ENCODE measurements around the gene DOCK8.
"Not testable (repeated sequence)": the region's sequence is repeated elsewhere in the genome, so short reads cannot be mapped to it uniquely, and the experiment has no call there.

The DOCK8 gene

DNA sequence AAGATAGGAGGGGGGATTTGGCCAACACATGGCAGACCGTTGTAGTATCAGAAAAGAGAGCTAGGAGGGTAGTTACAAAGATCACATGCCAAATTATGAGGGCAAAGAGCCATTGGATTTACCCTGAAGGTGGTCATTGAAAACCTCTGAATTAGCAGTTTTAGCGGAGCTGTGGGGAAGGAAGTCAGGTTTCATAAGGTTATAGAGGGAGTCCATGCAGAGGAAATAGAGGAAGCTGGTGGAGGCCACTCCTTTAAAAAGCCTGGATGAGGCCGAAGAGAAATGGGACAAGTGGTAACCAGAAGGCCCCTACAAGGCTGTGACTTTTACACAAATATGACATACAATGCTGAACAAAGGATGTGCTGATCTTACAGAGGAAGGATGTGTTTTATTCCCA is 13.2 kb downstream of the DOCK8 start:
- DNase-seq = no peak

DNA sequence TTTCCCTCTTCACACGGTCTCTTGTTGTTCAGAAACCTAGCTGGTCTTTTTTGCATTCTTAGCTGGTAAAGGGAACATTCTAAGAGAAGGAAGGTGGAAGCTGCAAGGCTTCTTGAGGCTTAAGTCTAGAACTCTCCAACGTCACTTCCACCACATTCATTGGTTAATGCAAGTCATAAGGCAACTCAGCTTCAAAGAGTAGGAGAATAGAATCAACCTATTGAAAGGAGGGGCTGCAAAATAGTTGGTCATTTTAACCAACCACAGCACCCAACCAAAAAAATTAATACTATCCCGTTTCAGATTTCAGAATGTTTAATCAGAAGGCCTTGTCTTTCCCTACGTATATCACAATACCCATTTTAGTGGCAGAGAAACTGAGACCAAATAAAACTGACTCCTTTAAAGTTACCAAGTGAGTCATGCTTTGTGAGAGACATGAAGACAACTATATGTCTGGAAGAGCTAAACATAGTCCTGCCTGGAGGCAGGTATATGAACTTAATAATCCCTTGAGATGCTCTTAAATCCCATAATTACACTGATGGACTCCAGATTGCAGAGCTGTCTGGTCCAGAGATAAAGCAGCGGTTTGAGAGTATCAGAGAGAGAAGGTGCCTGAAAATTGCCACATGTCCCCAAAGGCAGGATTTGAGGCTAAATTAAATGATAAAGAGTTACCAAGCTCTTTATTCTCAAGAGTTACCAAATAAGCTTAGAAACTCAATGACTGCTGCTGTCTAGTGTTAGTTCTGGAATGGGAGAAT is 14.4 kb downstream of the DOCK8 start:
- DNase-seq = no peak

DNA sequence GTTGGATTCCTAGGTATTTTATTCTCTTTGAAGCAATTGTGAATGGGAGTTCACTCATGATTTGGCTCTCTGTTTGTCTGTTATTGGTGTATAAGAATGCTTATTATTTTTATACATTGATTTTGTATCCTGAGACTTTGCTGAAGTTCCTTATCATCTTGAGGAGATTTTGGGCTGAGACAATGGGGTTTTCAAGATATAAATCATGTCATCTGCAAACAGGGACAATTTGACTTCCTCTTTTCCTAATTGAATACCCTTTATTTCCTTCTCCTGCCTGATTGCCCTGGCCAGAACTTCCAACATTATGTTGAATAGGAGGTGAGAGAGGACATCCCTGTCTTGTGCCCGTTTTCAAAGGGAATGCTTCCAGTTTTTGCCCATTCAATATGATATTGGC is 17.0 kb downstream of the DOCK8 start:
- not testable (repeated sequence) for DNase-seq

DNA sequence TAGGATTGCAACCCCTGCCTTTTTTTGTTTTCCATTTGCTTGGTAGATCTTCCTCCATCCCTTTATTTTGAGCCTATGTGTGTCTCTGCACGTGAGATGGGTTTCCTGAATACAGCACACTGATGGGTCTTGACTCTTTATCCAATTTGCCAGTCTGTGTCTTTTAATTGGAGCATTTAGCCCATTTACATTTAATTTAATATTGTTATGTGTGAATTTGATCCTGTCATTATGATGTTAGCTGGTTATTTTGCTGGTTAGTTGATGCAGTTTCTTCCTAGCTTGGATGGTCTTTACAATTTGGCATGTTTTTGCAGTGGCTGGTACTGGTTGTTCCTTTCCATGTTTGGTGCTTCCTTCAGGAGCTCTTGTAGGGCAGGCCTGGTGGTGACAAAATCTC is 19.0 kb downstream of the DOCK8 start:
- DNase-seq = not testable (repeated sequence)

DNA sequence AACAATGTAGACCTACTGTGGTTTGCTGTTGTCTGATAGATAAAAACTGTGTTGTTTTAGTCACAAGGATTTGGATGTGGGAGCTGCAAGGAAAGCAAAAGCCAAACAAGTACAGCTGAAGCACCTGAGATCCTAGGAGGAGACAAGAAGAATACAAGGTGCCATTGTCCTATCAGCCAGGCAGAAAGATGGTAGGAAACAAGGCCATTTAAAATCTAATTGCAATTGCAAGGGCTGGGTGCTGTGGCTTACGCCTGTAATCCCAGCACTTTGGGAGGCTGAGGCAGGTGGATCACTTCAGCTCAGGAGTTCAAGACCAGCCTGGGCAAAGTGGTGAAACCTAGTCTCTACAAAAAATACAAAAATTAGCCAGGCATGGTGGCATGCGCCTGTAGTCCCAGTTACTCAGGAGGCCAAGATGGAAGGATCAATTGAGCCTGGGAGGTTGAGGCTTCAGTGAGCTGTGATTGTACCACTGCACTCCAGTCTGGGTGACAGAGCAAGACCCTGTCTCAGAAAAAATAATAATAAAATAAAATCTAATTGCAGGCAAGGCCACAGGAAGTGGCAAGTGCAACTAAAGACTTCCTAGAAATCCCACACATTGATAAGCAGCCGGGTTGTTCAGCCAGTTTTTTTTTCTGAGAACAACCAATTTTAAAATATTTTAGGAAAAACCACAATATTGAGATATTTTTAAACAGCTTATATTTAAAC is 22.6 kb downstream of the DOCK8 start:
- no peak for DNase-seq

DNA sequence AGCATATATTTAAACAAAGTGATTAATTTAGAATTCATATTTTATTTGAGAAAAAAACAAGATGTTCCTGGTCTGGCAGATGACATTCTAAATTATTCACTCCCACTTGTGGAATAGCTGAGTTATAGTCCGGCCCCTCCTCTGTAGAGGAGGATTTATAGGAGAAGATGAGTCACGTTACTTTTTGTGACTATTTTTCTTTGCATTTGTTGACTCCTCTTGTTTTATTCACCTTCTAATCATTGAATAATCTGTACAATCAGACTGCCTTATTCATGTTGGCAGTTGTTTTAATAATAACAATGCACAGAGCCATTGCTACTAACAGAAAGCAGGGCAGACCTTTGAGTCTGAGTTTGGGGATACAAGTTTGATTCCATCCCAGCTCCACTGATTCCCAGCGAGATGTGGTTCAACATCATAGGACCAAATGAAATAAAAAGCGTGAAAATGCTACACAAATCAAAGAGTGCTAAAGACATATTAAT is 23.2 kb downstream of the DOCK8 start:
- DNase-seq = no peak

DNA sequence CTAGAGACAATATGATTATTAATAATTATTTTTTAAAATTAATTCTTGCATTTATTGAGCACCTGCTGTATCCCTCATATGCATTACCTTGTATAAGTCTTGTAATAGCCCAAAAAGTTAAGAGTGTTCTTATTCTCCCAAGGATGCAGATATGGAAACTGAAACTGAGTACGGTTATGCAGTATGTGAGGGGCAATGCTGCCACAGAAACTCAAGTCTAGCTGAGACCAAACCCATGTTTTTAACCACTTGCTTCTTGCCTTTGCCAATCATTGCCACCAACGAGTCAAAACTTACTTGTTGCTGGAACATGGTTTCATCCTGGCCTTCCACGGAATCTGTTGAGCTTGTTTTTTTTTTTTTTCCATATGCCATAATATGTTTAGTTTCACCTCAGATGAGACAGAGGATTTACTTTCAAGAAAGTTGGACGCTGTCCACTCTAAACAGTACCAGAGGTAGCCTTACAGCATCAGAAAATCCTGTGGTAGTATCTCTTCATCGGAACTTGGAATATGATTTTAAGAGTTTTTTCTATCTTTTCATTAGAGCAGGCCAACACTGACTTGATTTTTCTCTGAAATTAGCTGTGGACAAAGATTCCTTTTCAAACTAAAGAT is 27.9 kb downstream of the DOCK8 start:
- DNase-seq = no peak

DNA sequence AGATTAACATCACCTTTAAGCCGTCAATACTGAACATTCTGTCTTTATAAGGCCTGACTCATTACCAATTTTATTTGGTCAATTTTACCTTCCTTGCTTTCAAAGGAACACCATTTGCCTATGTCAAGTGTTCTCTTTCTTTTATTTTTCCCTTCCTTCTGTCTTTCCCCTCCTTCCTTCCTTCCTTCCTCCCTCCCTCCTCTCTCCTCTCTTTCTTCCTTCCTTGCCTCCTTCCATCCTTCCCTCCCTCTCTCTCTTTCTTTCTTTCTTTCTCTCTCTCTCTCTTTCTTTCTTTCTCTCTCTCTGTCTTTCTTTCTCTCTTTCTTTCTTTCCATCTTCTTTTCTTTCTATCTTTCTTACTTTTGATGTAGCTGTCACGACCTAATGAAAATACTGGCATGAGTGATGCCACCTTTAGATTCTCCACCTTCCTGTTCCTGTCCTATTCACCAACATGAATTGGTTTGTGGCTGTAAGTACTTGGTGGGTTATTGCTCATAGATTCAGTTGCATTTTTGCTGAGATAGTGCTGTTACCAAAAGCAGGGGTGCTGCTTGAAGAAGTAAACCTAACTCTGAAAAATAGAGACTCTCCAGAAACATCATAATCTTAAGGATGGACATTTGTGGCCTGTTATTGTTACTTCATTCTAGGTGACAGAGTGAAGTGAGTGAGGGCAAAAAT is 33.8 kb downstream of the DOCK8 start:
- DNase-seq = no peak

DNA sequence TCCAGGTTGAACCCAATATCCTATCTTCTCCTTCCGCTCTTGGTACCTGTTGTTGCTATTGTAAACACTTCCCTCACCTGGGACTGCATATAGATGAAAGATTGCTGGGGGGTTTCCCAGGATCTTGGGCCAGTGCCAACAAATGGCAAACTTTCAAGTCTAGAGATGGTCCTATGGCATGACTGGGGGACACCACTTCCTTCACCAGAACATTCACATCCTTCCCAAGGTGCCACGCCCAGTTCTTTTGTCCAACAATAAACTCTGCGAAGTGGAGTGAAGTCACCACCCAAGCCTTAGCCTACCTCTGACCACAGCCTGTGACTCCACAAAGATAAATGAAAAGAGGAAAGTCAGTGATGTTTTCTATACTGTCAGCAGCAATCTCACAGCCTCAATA is 34.4 kb downstream of the DOCK8 start:
- DNase-seq = no peak

DNA sequence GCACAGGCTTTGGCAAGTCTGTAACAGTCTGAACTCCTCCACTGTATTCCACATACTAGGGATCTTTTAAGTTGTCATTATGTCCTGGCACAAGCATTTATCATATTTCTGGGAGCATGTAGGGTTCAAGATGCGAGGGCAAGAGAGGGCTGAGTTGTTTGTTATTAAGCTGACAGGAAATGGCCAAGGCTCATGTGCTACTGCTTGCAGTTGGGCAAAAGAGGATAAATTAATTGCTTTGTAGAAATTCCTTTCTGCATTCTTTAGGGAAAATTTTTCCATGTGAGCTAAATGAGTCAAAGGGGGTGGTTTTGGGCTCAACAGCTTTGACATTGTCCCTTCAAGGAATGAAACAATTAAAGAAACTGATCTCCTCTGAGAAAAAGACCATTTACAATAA is 35.4 kb downstream of the DOCK8 start:
- DNase-seq = no peak

DNA sequence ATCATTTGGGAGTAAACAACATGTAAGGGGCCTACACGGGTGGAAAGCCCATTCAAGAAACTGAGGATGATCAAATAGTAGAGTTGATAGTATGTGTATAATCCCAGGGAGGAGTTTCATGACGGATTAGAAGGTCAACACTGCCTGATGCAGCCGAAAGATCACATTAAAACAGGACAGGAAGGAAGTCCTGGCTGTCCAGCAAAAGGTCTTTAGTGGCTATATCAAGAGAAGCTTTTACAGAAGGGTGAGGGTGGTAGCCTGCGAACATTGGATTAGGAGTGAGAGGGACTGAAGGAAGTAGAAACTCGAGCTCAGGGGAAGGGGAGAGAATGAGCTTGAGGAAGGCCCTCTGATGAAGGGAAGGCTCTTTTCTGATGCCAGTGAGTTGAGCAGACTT is 36.0 kb downstream of the DOCK8 start:
- no peak for DNase-seq

DNA sequence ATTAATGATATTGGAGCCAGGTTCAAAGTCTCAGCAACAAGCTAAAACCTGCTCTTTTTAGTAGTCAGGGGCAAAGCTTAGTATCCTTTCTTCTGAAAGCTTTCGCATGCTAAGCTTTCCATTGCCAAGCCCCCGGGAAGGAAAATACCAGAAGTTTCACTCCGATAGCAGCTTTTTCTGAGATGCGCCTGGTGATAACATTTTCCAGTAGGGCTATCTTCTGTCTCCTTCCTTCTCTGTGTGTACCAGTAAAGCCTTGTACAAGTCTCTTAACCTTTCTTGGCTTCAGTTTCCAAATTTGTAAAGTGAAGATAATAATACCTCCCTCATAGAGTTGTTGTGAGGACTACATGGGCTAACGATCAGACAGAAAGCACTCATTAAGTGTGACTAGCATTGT is 36.7 kb downstream of the DOCK8 start:
- no peak for DNase-seq

DNA sequence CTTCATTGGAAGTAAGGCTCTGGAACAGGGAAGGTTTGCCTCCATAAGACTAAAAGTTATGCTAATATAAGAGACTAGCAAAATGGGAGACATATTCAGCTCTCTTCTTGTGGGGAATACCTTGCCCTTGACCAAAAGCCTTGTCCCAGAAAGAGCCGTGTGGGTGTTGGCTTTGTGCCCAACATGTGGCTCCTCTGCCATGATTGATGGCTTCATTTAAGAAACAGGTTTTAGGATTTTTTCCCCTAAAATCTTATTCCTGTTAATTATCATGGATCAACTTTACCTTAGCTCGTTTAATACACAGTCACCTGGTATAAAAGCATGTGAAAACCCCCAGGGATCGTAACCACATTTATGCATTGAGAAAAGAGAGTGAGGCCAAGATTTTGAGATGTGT is 38.9 kb downstream of the DOCK8 start:
- no peak for DNase-seq

DNA sequence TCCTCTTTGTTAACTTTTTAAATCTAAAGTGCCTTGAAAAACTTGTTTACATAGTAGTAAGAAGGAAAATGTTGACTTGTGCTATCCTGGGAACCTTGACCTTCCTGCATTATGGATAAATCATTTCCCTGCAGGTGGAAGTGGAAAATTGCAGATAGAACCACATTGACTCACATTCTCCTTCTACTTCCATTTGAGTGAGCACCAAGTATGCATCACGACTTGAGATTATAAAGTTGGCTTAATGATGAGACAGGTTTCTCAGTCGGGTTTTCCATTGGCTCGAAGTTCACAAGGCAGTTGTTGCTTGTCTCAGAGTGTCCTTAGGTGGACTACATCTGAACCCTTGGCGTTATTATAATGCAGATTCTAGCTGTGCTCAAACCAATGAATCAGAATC is 39.9 kb downstream of the DOCK8 start:
- DNase-seq = no peak

DNA sequence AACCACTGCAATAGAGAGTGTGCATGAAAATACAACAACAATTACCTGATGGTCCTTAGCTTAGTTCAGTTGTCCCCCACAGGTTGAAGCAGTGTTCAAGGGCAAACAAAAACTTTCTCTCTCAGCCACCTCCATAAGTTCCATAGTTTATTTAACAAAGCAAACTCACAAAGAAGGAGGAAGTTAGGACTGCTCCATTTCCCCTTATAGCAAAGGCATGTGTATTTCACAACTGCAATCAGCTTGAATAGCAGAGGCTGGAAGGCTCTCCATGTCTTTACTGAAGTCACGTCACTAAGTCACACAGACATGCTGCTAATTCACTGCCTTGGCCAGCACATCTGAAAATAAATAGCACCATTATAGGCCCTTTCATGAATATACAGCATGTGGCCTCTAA is 43.3 kb downstream of the DOCK8 start:
- DNase-seq = no peak

DNA sequence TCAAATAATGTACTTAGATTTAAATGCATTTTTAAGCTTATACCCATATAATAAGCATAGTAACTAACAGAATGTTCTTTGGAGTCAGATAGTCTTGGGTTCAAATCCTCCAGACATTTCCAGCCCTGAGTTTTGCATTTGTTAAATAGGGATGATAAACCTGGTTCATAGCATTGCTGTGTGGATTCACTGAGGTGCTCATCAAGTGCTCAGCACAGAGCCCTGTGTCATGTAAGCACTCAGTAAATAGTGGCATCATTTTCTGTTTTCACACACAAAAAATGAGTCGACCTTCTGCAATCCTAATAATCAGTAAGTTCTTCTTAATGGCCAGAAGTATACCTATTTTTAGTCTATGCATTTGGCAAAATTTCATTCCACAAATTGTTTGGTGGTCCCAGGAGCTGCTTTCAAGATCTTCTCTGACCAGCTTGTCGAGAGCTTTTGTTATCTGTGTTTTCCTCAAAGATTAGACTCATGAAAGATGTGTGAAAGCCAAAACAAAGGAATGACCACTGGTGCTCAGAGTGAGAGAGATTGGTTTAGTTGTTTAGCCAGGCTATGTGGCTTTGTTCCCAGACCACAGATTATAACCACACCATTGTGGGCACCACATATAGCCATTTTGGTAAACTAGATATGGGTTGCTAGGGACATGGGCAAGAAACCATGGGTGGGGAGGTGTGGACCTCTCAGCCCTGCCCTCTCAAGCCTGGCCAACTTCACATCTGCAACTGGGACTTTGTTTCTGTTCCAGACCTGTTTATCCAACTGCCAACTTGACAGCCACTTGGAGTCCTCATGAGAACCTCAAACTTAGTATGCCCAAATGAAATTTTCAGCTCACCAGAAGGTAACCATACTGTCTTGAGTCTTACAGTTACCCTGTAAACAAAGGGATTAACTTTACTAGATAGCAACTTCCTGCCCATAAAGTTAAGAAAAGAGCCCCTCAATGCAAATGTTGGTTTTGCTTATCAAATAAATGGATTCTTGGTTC is 45.0 kb downstream of the DOCK8 start:
- no peak for DNase-seq

DNA sequence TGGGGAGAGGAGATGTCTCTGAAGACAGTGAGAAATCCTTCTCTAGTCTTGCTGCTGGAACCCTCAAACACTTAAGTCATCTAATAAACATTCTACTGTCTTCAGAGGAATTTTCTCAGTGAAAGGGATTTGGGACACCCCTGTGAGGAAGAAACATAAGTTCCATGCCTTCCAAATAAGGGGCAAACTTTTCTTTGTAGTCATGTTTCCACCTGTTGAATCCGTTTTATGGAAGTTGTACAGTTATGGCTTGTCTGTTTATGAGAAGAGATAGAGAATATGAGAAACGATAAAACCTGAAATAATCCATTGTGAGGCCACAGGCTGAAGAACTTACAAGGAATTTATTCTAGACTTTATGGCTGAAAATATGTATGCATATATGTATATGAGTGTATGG is 49.6 kb downstream of the DOCK8 start:
- DNase-seq = no peak

DNA sequence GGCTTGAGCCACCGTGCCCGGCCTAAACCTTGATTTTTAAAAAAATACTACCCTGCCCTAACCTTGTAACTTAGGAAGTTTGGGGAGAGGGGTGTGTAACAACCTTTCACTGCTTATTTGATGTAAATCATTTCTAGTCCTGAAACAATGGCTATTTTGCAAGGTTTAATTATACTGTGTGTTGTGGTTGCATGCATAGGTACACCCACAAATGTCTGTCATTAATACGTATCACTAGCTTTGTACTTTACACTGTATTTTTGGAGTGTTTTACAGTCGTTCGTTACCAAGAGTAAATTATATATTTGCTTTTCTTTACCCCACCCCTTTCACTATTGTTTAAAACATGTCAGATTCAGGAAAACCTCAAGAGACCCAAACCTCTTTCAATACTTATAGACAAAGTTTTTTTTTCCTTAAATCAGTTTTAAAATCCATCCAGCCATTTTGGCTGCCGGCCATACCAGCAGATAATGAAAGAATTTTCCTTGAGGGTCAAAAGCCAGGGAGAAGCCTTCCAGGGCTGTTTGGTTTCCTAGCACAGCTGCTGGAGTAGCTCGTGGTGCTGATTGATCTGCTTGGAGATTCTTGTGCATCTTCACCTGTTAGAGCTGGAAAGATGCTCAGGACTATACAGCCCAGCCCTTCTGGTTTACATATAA is 50.7 kb downstream of the DOCK8 start:
- no peak for DNase-seq

DNA sequence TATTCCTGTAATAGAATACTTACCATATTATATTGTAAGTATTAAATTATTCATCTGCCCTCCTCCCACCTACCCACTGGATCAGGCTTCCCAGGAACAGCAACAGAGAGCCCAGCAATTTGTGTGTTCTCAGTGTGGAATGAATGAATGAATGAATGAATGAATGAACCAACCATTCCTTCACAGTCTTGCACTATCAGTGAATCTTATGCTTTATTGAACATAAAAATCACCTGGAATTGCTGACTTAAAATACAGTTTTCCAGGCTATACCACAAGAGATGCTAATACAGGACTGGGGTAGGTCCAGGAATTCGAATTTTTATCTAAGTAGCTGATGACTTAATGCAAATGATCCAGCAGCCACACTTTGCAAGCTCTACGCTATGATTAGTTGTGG is 51.6 kb downstream of the DOCK8 start:
- no peak for DNase-seq

DNA sequence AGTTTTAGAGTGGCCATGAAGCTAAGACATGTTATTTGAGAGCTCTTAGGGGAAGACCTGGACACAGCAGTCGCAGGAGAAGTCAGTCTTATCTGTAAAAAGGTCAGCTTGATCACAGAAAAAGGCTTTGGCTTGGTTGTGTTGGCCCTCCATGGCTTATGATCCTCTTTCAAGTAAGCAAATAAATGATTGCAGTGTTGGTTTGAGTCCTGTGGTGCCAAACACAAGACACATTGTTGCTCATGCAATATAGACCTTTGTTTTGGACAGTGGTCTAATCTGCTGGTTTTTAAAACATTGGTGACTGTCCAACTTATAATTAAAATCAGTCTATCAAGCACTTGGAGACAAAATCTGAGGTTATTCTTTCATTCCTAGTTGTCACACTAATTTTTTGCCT is 54.0 kb downstream of the DOCK8 start:
- DNase-seq = no peak

DNA sequence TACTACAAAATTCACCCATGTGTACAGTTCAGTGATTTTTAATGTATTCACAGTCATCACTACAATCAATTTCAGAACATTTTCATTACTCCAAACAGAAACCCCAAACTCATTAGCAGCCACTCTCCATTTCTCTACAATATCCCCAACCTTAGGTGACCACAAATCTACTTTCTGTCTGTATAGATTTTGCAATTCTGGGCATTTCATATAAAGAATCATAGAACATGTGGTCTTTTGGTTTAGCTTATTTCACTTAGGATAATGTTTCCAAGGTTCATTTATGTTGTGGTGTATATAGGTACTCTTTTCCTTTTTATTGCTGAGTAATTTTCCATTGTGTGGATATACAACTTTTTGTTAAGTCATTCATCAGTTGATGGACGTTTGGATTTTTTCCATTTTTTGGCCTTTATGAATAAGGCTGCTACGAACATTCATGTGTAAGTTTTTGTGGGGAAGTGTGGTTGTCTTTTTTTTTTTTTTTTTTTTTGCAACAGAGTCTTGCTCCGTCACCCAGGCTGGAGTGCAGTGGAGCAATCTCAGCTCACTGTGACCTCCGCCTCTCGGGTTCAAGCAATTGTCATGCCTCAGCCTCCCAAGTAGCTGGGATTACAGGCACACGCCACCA is 54.5 kb downstream of the DOCK8 start:
- no peak for DNase-seq

All from activated T-cell treated with anti-CD3 and anti-CD28 coated beads, Interleukin-2, amount 50 U/mL, for 1 hour (primary cell).